Measurements from ENCODE around the gene MACF1.

Gene MACF1

GRCh38 chr1:39214021-39214713 lies 9.7 kb downstream of the MACF1 start:
- no peak for DNase-seq

- no peak for DNase-seq
These were observed 10.2 kb downstream of the MACF1 start for GRCh38 chr1:39214714-39214997.

- peak; percentile 60 for DNase-seq
These were observed 10.7 kb downstream of the MACF1 start for GRCh38 chr1:39214998-39215873.

GRCh38 chr1:39216771-39217170 lies 12.3 kb downstream of the MACF1 start:
- DNase-seq = no peak

- no peak for DNase-seq
These were observed 16.7 kb downstream of the MACF1 start for GRCh38 chr1:39220891-39221870.

GRCh38 chr1:39224295-39224829 lies 19.9 kb downstream of the MACF1 start:
- DNase-seq = no peak

- no peak for DNase-seq
These were observed 22.3 kb downstream of the MACF1 start for GRCh38 chr1:39226836-39227235.

GRCh38 chr1:39228252-39228651 lies 23.8 kb downstream of the MACF1 start:
- no peak for DNase-seq

- DNase-seq = no peak
These were observed 25.0 kb downstream of the MACF1 start for GRCh38 chr1:39229504-39229903.

GRCh38 chr1:39230261-39231190 lies 26.0 kb downstream of the MACF1 start:
- DNase-seq = peak; percentile 33

GRCh38 chr1:39236971-39237370 lies 32.5 kb downstream of the MACF1 start:
- DNase-seq = no peak

GRCh38 chr1:39238476-39238875 lies 34.0 kb downstream of the MACF1 start:
- no peak for DNase-seq

GRCh38 chr1:39239968-39240367 lies 35.5 kb downstream of the MACF1 start:
- no peak for DNase-seq

- DNase-seq = no peak
These were observed 38.8 kb downstream of the MACF1 start for GRCh38 chr1:39243302-39243701.

- DNase-seq = no peak
These were observed 46.2 kb downstream of the MACF1 start for GRCh38 chr1:39250460-39251240.

GRCh38 chr1:39255222-39255621 lies 50.7 kb downstream of the MACF1 start:
- no peak for DNase-seq

GRCh38 chr1:39258146-39258924 lies 53.8 kb downstream of the MACF1 start:
- peak; percentile 73 for DNase-seq

GRCh38 chr1:39258925-39259244 lies 54.4 kb downstream of the MACF1 start:
- DNase-seq = no peak

- DNase-seq = no peak
These were observed 57.3 kb downstream of the MACF1 start for GRCh38 chr1:39261712-39262221.

- peak; percentile 38 for DNase-seq
These were observed 58.3 kb downstream of the MACF1 start for GRCh38 chr1:39262802-39263201.
